Body of pancreas (tissue), 4 donors: ENCODE results near the gene CFAP92.

Source experiments
- CTCF ChIP-seq, 7 experiments: fragments of 450-650 bp in 4 of 7; fragments of 200-600 bp in 3 of 7; sonication (generic) in 3 of 7; IDR thresholded peaks; one replicate each; pipeline ENCODE4 v1.5.1; 2016 to 2019; ENCODE audit warnings: antibody characterized with exemption in 7 of 7
- POLR2A ChIP-seq, 3 donors: fragments of 450-650 bp; IDR thresholded peaks; one replicate each; pipeline ENCODE4 v1.6.1; 2016; ENCODE audit warnings: antibody characterized with exemption in 3 of 3, mild to moderate bottlenecking in 2 of 3

GRCh38 chr3:129026728-129027543 is 33.1 kb upstream of the CFAP92 start:
- TF ChIP-seq CTCF (IDR thresholded peaks at IDR 0.05): peak; percentile 45 to 95 (median 77)
- TF ChIP-seq POLR2A (IDR thresholded peaks at IDR 0.05): peak; percentile 18 to 65 (median 54)
